ENCODE data around the gene PITPNM1. TPM values are rescaled to one million over a fixed set of nuclear protein-coding genes. Genes with fewer than 3 reads are reported as not detected.
A peak's percentile ranks its signal among the peaks of the same experiment; 100 is the strongest.
"Not testable (repeated sequence)": the region's sequence is repeated elsewhere in the genome, so short reads cannot be mapped to it uniquely, and the experiment has no call there.

The PITPNM1 gene
- total RNA-seq, 2 experiments from 2014 or later, result 124 to 133 TPM

GRCh38 chr11:67520856-67521824 lies 16.0 kb upstream of the PITPNM1 start:
- DNase-seq (no peak), ATAC-seq (no peak)
- H3K4me3 Mint-ChIP-seq, result no peak overlapping the region
- no peaks in the 10 kb centered on the region for H3K4me1 Mint-ChIP-seq
- CTCF ChIA-PET, result interaction anchor here (1.0 kb wide), 1 partner anchor 139 kb away, joined by 3 read pairs; no protein-coding TSS in a partner anchor
- H3K9me3 Mint-ChIP-seq (ENCODE audit: low read depth), result no peaks in the 10 kb centered on the region
- H3K36me3 Mint-ChIP-seq, result no peaks in the 10 kb centered on the region
- H3K27me3 Mint-ChIP-seq, result no peaks in the 10 kb centered on the region
- no peak overlapping the region for H3K27ac Mint-ChIP-seq

- CTCF ChIA-PET, result no interaction called here
- H3K9me3 Mint-ChIP-seq (ENCODE audit: low read depth), result no peaks in the 10 kb centered on the region
- H3K36me3 Mint-ChIP-seq, result no peaks in the 10 kb centered on the region
- H3K4me1 Mint-ChIP-seq, result no peaks in the 10 kb centered on the region
- no peak for ATAC-seq
- H3K27me3 Mint-ChIP-seq, result peaks cover under 1% of the 10 kb centered on the region
- no peak for DNase-seq
- no peak overlapping the region for H3K4me3 Mint-ChIP-seq
- no peak overlapping the region for H3K27ac Mint-ChIP-seq
Measured at GRCh38 chr11:67519726-67520125, 14.6 kb upstream of the PITPNM1 start.

- DNase-seq (no peak), ATAC-seq (no peak)
- Mint-ChIP-seq H3K4me3 (no peak overlapping the region), H3K27me3 (peaks cover 9% of the 10 kb centered on the region), H3K27ac (no peak overlapping the region), H3K36me3 (no peaks in the 10 kb centered on the region), H3K4me1 (no peaks in the 10 kb centered on the region), H3K9me3 (ENCODE audit: low read depth) (no peaks in the 10 kb centered on the region)
- CTCF ChIA-PET, result no interaction called here
Measured at GRCh38 chr11:67517784-67518552, 12.8 kb upstream of the PITPNM1 start.

GRCh38 chr11:67516806-67517205 lies 11.6 kb upstream of the PITPNM1 start:
- Mint-ChIP-seq H3K27me3 (peaks cover 15% of the 10 kb centered on the region), H3K27ac (no peak overlapping the region), H3K9me3 (ENCODE audit: low read depth) (no peaks in the 10 kb centered on the region), H3K36me3 (no peaks in the 10 kb centered on the region), H3K4me3 (no peak overlapping the region), H3K4me1 (no peaks in the 10 kb centered on the region)
- no peak for ATAC-seq
- CTCF ChIA-PET, result no interaction called here
- no peak for DNase-seq

- Mint-ChIP-seq H3K9me3 (ENCODE audit: low read depth) (no peaks in the 10 kb centered on the region), H3K4me1 (peaks cover 7% of the 10 kb centered on the region), H3K4me3 (no peak overlapping the region), H3K36me3 (no peaks in the 10 kb centered on the region), H3K27ac (no peak overlapping the region), H3K27me3 (peaks cover 23% of the 10 kb centered on the region)
- no peak for ATAC-seq
- CTCF ChIA-PET, result no interaction called here
- DNase-seq, result no peak
Measured at GRCh38 chr11:67514116-67514515, 9.0 kb upstream of the PITPNM1 start.

GRCh38 chr11:67511558-67511957 lies 6.4 kb upstream of the PITPNM1 start:
- not testable (repeated sequence) for H3K27ac Mint-ChIP-seq; H3K9me3 Mint-ChIP-seq (ENCODE audit: low read depth); H3K36me3 Mint-ChIP-seq; DNase-seq; ATAC-seq; H3K4me3 Mint-ChIP-seq
- CTCF ChIA-PET, result interaction anchor here (1.3 to 1.7 kb wide), 2 partner anchors 137 to 155 kb away, joined by 4 read pairs; no protein-coding TSS in a partner anchor
- peaks cover 24% of the 10 kb centered on the region for H3K4me1 Mint-ChIP-seq
- peaks cover 23% of the 10 kb centered on the region for H3K27me3 Mint-ChIP-seq

GRCh38 chr11:67510023-67510345 lies 4.8 kb upstream of the PITPNM1 start:
- peaks cover 9% of the 10 kb centered on the region for H3K36me3 Mint-ChIP-seq
- no peak for DNase-seq
- peaks cover 23% of the 10 kb centered on the region for H3K27me3 Mint-ChIP-seq
- no peak overlapping the region for H3K4me3 Mint-ChIP-seq
- no peak for ATAC-seq
- peaks cover 36% of the 10 kb centered on the region for H3K4me1 Mint-ChIP-seq
- no peak overlapping the region for H3K27ac Mint-ChIP-seq
- no peaks in the 10 kb centered on the region for H3K9me3 Mint-ChIP-seq (ENCODE audit: low read depth)
- CTCF ChIA-PET, result no interaction called here

- Mint-ChIP-seq H3K9me3 (ENCODE audit: low read depth) (no peaks in the 10 kb centered on the region), H3K27me3 (peaks cover 15% of the 10 kb centered on the region), H3K27ac (peak overlapping the region; percentile 94), H3K4me3 (peak overlapping the region; percentile 92), H3K4me1 (peaks cover 39% of the 10 kb centered on the region), H3K36me3 (peaks cover 9% of the 10 kb centered on the region)
- CTCF ChIA-PET, result interaction anchor here (0.7 to 1.5 kb wide), 7 partner anchors 21 to 163 kb away, joined by 3 to 5 read pairs (median 3); partner anchors contain the start of gene TMEM134
- DNase-seq (peak; percentile 99), ATAC-seq (peak; percentile 34)
Measured at GRCh38 chr11:67508486-67509121, 3.4 kb upstream of the PITPNM1 start.

- CTCF ChIA-PET, result interaction anchor here (0.7 to 1.5 kb wide), 7 partner anchors 20 to 162 kb away, joined by 3 to 5 read pairs (median 3); partner anchors contain the start of gene TMEM134
- Mint-ChIP-seq H3K9me3 (ENCODE audit: low read depth) (no peaks in the 10 kb centered on the region), H3K27me3 (peaks cover 14% of the 10 kb centered on the region), H3K4me3 (peak within 1 kb of the TSS; percentile 92), H3K36me3 (peaks cover 10% of the 10 kb centered on the region), H3K4me1 (peaks cover 43% of the 10 kb centered on the region), H3K27ac (peak within 1 kb of the TSS; percentile 94)
- peak; percentile 100 for DNase-seq
- peak; percentile 80 for ATAC-seq
Measured at GRCh38 chr11:67507864-67508485, 2.8 kb upstream of the PITPNM1 start, which contains the start of gene CDK2AP2. TSS of gene CDK2AP2 (minus strand) at chr11:67508162. CDS start at chr11:67508082, 80 bp downstream.

- ATAC-seq (no peak), DNase-seq (no peak)
- Mint-ChIP-seq H3K36me3 (peaks cover 13% of the 10 kb centered on the region), H3K4me1 (peaks cover 46% of the 10 kb centered on the region), H3K27me3 (peaks cover 10% of the 10 kb centered on the region), H3K9me3 (ENCODE audit: low read depth) (no peaks in the 10 kb centered on the region), H3K27ac (peak overlapping the region; percentile 94), H3K4me3 (peak overlapping the region; percentile 92)
- CTCF ChIA-PET, result interaction anchor here (0.7 to 1.5 kb wide), 6 partner anchors 19 to 156 kb away, joined by 3 to 5 read pairs (median 3); partner anchors contain the start of gene TMEM134
Measured at GRCh38 chr11:67507242-67507863, 2.2 kb upstream of the PITPNM1 start.

- DNase-seq, result no peak
- CTCF ChIA-PET, result interaction anchor here (1.3 to 3.3 kb wide), 6 partner anchors 18 to 155 kb away, joined by 3 to 23 read pairs (median 8); partner anchors contain the start of genes PPP1CA, PTPRCAP, RAD9A and TBC1D10C
- ATAC-seq, result no peak
- Mint-ChIP-seq H3K4me1 (peaks cover 46% of the 10 kb centered on the region), H3K9me3 (ENCODE audit: low read depth) (no peaks in the 10 kb centered on the region), H3K27ac (peak overlapping the region; percentile 94), H3K4me3 (peak overlapping the region; percentile 92), H3K27me3 (peaks cover 8% of the 10 kb centered on the region), H3K36me3 (peaks cover 15% of the 10 kb centered on the region)
Measured at GRCh38 chr11:67506426-67507051, 1.4 kb upstream of the PITPNM1 start.
